ENCODE data around the gene SDC3. TPM values are rescaled to one million over a fixed set of nuclear protein-coding genes. Genes with fewer than 3 reads are reported as not detected.

Gene SDC3, protein sequence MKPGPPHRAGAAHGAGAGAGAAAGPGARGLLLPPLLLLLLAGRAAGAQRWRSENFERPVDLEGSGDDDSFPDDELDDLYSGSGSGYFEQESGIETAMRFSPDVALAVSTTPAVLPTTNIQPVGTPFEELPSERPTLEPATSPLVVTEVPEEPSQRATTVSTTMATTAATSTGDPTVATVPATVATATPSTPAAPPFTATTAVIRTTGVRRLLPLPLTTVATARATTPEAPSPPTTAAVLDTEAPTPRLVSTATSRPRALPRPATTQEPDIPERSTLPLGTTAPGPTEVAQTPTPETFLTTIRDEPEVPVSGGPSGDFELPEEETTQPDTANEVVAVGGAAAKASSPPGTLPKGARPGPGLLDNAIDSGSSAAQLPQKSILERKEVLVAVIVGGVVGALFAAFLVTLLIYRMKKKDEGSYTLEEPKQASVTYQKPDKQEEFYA
- 31.1 to 32.3 TPM (median 31.2 TPM) in 3 replicates for total RNA-seq (2021)
- Bru-seq, nascent RNA: percentile 55 among the genes with signal in this experiment
- long read RNA-seq, experiment 1, full-length matches to known transcripts: 125 of 174 reads
- long read RNA-seq, experiment 1, partial matches to known transcripts: 6 of 174 reads
- long read RNA-seq, experiment 1, other reads (novel, unspliced or antisense): 43 of 174 reads
- long read RNA-seq, experiment 2, full-length matches to known transcripts: 10 of 43 reads
- long read RNA-seq, experiment 2, partial matches to known transcripts: 2 of 43 reads
- long read RNA-seq, experiment 2, other reads (novel, unspliced or antisense): 31 of 43 reads
- long read RNA-seq, experiment 3: 0 reads

DNA sequence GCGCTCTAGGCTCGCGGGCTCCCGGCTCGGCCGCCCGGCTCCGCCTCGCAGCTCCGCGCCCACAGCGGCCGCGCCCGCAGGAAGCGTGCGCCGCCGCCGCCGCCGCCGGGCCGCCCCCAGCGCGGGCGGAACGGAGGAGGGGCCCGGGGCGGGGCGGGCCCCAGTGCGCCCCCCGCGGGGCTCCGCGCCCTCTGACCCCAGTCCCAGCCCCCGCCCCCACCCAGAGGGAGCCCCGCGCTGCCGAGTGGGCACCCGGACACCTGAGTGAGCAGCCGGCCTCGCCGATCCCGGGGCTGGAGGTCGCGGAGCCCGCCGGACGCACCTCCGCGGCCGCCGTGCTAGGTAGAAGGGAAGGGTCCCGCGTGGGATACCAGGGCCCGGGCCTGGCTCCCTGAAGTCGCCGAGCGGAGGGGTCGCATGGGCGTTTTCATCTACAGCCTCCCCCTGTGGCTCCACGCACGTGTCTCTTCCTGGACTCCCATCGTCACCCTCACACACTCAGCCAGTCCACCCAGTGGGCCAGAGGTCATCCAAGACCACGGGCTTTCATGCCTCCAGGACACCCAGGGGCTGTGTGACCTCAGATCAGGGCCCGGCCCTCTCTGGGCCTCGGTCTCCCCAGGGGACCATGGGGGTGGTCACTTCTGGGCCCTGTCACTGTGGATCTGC, at the start of gene SDC3:
TSS of gene SDC3 (minus strand) at position 63 of the 669 bp plus-strand sequence. CDS start 172 bp downstream, outside the sequence.
- Mint-ChIP-seq H3K27me3 (ENCODE audit: low read depth) (peaks cover 17% of the 10 kb centered on the region), H3K4me1 (peaks cover 50% of the 10 kb centered on the region), H3K27ac (no peak within 1 kb of the TSS), H3K36me3 (no peaks in the 10 kb centered on the region), H3K4me3 (peak within 1 kb of the TSS; percentile 89), H3K9me3 (no peaks in the 10 kb centered on the region)
- ATAC-seq: peak; percentile 36
- no peak for DNase-seq (ENCODE audit: low spot score)
- ChIA-PET POLR2A (interaction anchor here (0.6 kb wide), 1 partner anchor 12 kb away, joined by 3 read pairs; no protein-coding TSS in a partner anchor), CTCF (interaction anchor here (1.0 to 17.8 kb wide), 11 partner anchors 10 to 189 kb away, joined by 3 to 606 read pairs (median 23); no protein-coding TSS in a partner anchor)
- TF ChIP-seq, protein P1, sequence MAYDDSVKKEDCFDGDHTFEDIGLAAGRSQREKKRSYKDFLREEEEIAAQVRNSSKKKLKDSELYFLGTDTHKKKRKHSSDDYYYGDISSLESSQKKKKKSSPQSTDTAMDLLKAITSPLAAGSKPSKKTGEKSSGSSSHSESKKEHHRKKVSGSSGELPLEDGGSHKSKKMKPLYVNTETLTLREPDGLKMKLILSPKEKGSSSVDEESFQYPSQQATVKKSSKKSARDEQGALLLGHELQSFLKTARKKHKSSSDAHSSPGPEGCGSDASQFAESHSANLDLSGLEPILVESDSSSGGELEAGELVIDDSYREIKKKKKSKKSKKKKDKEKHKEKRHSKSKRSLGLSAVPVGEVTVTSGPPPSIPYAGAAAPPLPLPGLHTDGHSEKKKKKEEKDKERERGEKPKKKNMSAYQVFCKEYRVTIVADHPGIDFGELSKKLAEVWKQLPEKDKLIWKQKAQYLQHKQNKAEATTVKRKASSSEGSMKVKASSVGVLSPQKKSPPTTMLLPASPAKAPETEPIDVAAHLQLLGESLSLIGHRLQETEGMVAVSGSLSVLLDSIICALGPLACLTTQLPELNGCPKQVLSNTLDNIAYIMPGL (CRISPR knock-in tag; IDR thresholded peaks at IDR 0.05): peak; percentile 18; the same call in 1 of the 2 replicates
- no peak for TF ChIP-seq RELA (CRISPR knock-in tag; IDR thresholded peaks at IDR 0.05; ENCODE audit: borderline replicate concordance)
- TF ChIP-seq, protein P2, sequence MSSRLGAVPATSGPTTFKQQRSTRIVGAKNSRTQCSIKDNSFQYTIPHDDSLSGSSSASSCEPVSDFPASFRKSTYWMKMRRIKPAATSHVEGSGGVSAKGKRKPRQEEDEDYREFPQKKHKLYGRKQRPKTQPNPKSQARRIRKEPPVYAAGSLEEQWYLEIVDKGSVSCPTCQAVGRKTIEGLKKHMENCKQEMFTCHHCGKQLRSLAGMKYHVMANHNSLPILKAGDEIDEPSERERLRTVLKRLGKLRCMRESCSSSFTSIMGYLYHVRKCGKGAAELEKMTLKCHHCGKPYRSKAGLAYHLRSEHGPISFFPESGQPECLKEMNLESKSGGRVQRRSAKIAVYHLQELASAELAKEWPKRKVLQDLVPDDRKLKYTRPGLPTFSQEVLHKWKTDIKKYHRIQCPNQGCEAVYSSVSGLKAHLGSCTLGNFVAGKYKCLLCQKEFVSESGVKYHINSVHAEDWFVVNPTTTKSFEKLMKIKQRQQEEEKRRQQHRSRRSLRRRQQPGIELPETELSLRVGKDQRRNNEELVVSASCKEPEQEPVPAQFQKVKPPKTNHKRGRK (CRISPR knock-in tag; IDR thresholded peaks at IDR 0.05; ENCODE audit: borderline replicate concordance): no peak

DNA sequence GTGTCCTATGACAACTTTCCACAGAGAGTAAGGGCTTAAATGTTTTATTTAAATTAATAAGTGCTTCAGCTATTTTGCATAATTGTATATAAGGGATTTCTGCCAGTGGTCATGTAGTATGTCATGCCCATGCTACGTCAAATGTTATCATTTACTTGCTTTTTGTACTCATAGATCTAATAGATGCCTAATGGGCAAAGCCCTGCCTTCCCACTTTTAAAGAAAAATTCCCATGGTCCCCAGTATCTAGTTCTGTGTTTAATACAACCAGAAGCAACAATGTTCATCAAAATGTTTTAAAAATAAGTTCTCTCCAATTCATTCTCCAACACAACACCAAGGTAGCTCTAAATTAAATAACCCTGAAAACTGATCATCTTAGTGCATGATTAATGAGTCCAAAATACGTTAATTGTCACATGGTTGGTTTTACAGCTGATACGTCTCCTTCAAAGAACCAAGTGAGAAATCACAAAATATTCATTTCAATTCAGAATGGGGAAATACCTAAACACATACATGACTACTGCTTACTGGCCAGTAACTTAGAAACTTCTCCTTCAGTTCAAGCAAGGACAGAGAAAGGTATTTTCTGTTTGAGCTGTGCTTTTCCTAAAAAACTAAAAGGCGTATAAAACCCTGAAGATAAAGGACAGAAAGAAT, 49.1 kb upstream of the SDC3 start:
- Mint-ChIP-seq H3K27me3 (ENCODE audit: low read depth) (no peaks in the 10 kb centered on the region), H3K36me3 (peaks cover 79% of the 10 kb centered on the region), H3K9me3 (no peaks in the 10 kb centered on the region), H3K4me3 (no peak overlapping the region), H3K4me1 (no peaks in the 10 kb centered on the region), H3K27ac (peak overlapping the region; percentile 22; the same call in 1 of the 2 replicates)
- ATAC-seq: no peak
- DNase-seq (ENCODE audit: low spot score): no peak
- ChIA-PET POLR2A (no interaction called here), CTCF (no interaction called here)
- TF ChIP-seq TCF7 (CRISPR knock-in tag; IDR thresholded peaks at IDR 0.05; ENCODE audit: low read depth): no peak
- no peak for TF ChIP-seq TEAD1 (CRISPR knock-in tag; IDR thresholded peaks at IDR 0.05)
- TF ChIP-seq ZNF138 (CRISPR knock-in tag; conservative IDR thresholded peaks at IDR 0.05): no peak
- TF ChIP-seq, protein P3, sequence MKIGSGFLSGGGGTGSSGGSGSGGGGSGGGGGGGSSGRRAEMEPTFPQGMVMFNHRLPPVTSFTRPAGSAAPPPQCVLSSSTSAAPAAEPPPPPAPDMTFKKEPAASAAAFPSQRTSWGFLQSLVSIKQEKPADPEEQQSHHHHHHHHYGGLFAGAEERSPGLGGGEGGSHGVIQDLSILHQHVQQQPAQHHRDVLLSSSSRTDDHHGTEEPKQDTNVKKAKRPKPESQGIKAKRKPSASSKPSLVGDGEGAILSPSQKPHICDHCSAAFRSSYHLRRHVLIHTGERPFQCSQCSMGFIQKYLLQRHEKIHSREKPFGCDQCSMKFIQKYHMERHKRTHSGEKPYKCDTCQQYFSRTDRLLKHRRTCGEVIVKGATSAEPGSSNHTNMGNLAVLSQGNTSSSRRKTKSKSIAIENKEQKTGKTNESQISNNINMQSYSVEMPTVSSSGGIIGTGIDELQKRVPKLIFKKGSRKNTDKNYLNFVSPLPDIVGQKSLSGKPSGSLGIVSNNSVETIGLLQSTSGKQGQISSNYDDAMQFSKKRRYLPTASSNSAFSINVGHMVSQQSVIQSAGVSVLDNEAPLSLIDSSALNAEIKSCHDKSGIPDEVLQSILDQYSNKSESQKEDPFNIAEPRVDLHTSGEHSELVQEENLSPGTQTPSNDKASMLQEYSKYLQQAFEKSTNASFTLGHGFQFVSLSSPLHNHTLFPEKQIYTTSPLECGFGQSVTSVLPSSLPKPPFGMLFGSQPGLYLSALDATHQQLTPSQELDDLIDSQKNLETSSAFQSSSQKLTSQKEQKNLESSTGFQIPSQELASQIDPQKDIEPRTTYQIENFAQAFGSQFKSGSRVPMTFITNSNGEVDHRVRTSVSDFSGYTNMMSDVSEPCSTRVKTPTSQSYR (CRISPR knock-in tag; IDR thresholded peaks at IDR 0.05): no peak
- TF ChIP-seq ETV6 (CRISPR knock-in tag; IDR thresholded peaks at IDR 0.05): no peak
- TF ChIP-seq ZNF671 (CRISPR knock-in tag; IDR thresholded peaks at IDR 0.05): no peak
- TF ChIP-seq, protein P4, sequence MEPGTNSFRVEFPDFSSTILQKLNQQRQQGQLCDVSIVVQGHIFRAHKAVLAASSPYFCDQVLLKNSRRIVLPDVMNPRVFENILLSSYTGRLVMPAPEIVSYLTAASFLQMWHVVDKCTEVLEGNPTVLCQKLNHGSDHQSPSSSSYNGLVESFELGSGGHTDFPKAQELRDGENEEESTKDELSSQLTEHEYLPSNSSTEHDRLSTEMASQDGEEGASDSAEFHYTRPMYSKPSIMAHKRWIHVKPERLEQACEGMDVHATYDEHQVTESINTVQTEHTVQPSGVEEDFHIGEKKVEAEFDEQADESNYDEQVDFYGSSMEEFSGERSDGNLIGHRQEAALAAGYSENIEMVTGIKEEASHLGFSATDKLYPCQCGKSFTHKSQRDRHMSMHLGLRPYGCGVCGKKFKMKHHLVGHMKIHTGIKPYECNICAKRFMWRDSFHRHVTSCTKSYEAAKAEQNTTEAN (CRISPR knock-in tag; IDR thresholded peaks at IDR 0.05): no peak

Measured in WTC11 (cell line).